Measurements from ENCODE around the gene C2CD4C.
A peak's percentile ranks its signal among the peaks of the same experiment; 100 is the strongest.

The C2CD4C gene

DNA sequence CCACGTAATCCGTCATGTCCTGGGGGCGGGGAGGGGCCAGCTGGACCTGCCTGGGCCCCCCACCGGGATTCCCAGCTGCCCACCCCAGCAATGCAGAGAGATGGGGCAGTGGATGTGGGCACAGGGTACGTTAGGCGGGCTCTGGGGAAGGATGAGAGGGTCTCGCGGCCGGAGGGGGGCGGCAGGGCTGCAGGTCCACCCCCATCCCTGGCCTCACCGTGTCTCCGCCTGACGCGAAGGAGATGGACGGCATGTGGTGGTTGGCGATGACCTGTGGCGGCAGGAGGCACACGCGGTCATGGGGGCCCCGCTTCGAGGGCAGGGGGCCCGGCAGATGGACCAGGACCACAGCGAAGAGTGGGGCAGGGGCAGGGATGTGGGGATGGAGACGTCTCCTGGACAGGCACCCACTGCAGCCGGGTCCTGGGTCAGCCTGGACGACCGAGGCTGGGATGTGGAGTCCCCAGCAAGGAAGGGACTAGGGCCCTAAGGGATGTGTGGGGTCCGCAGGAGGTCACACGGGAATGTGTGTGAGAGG, 27.5 kb upstream of the C2CD4C start:
- Histone ChIP-seq H2AK5ac (ENCODE audit: low read length) (no peak overlapping the region), H3K23ac (ENCODE audit: low read length) (no peak overlapping the region), H2BK5ac (ENCODE audit: low read length) (no peak overlapping the region), H3K56ac (ENCODE audit: low read length) (no peak overlapping the region), H4K8ac (ENCODE audit: low read depth, low read length) (no peak overlapping the region), H3K18ac (ENCODE audit: low read length) (no peak overlapping the region), H2BK15ac (replicated peaks; ENCODE audit: low read depth) (no peak overlapping the region), H3K36me3 (ENCODE audit: control insufficient read depth, insufficient read depth, low read length) (no peaks in the 10 kb centered on the region), H3K79me2 (ENCODE audit: control insufficient read depth, insufficient read depth, low read length) (no peaks in the 10 kb centered on the region), H3K4ac (ENCODE audit: low read depth, low read length) (no peak overlapping the region), H3K9ac (ENCODE audit: low read length) (no peak overlapping the region), H3K4me1 (ENCODE audit: control insufficient read depth, low read depth, low read length) (no peaks in the 10 kb centered on the region), H3K4me2 (ENCODE audit: low read length) (no peak overlapping the region), H3K79me1 (ENCODE audit: low read length) (no peaks in the 10 kb centered on the region), H3K27ac (ENCODE audit: low read depth, low read length) (no peak overlapping the region), H4K5ac (ENCODE audit: low read length) (no peak overlapping the region), H3K27me3 (ENCODE audit: insufficient read depth, low read length, poor library complexity) (no peaks in the 10 kb centered on the region), H2BK120ac (ENCODE audit: low read depth, low read length) (no peak overlapping the region), H3K4me3 (ENCODE audit: low read length) (no peak overlapping the region)
- DNase-seq, result no peak
- no CpG with 5 or more reads among the region's 29 CpGs for WGBS (ENCODE audit: extremely low coverage, insufficient coverage, low lambda C conversion rate)

DNA sequence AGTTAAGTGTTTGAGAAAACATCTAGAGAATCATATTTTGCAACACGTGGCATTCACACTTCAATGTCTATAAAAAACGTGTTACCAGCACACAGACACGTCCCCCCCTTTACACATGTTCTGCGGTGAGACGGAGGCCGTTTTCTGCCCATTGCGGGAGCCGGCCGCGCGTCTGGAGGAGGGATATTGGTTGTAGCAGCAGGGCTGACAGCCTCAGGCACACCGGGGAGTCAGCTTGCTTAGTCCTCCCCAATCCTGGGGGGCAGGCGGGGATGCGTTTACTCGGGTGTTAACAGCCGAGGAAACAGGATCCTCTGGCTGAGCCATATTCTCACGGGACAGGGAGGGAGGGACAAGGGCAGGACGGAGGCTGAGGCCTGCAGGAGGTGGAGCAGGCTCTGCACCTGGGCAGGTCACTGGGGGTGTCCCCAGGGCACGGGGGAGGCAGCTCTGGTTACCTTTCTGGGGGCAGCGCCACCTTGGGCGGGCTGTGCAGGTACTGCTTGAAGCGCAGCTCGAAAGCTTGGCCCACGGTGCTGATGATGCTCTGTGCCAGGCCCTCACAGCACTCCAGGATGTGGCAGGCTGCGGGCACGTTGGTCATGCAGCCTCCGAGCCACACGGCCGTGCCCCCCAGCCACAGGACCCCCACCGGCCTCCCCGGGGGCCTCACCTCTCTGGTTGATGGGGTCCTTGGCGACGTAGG, 26.9 kb upstream of the C2CD4C start:
- no peak overlapping the region for H4K5ac ChIP-seq (ENCODE audit: low read length)
- no peak overlapping the region for H3K56ac ChIP-seq (ENCODE audit: low read length)
- H2BK5ac ChIP-seq (ENCODE audit: low read length), result no peak overlapping the region
- no peak overlapping the region for H3K18ac ChIP-seq (ENCODE audit: low read length)
- no peaks in the 10 kb centered on the region for H3K27me3 ChIP-seq (ENCODE audit: insufficient read depth, low read length, poor library complexity)
- H3K4me2 ChIP-seq (ENCODE audit: low read length), result no peak overlapping the region
- no peak overlapping the region for H4K8ac ChIP-seq (ENCODE audit: low read depth, low read length)
- H2BK15ac ChIP-seq (replicated peaks; ENCODE audit: low read depth), result no peak overlapping the region
- no peak overlapping the region for H3K4me3 ChIP-seq (ENCODE audit: low read length)
- H3K23ac ChIP-seq (ENCODE audit: low read length), result no peak overlapping the region
- no peaks in the 10 kb centered on the region for H3K36me3 ChIP-seq (ENCODE audit: control insufficient read depth, insufficient read depth, low read length)
- H3K9ac ChIP-seq (ENCODE audit: low read length), result no peak overlapping the region
- WGBS (ENCODE audit: extremely low coverage, insufficient coverage, low lambda C conversion rate), result no CpG with 5 or more reads among the region's 33 CpGs
- no peak for DNase-seq
- H3K4me1 ChIP-seq (ENCODE audit: control insufficient read depth, low read depth, low read length), result no peaks in the 10 kb centered on the region
- H2BK120ac ChIP-seq (ENCODE audit: low read depth, low read length), result no peak overlapping the region
- H3K79me1 ChIP-seq (ENCODE audit: low read length), result no peaks in the 10 kb centered on the region
- H3K27ac ChIP-seq (ENCODE audit: low read depth, low read length), result no peak overlapping the region
- H3K79me2 ChIP-seq (ENCODE audit: control insufficient read depth, insufficient read depth, low read length), result no peaks in the 10 kb centered on the region
- H2AK5ac ChIP-seq (ENCODE audit: low read length), result no peak overlapping the region
- H3K4ac ChIP-seq (ENCODE audit: low read depth, low read length), result no peak overlapping the region

DNA sequence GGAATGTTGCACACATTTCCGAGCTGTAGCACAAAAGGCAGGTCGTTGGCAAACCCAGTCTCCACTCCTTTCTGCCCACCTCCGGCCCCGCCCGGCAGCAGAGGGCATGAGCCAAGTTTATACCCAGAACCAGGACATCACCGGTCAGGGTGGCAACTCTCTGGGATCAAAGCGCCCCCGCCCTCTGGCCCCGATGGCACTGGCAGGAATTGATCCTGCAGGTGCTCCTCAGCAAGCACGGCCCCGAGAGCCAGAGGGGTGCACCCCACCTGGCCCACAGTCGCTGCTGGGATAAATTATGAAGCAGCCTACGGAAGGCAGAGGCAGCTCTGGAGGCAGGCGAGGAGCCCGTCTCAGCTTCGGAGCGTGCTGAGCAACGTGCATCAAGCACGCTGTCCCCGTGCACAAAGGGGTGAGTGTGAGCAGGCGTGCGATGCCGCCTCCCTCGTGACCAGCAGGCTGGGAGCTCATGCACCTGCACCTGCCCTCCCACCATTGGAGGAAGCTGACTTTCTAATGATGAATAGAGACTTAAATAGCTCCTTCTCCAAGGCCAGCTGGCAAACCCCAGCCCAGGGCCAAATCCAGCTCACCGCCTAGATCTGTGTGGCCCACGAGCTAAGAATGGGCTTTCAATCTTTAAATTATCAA, 26.2 kb upstream of the C2CD4C start:
- H2BK5ac ChIP-seq (ENCODE audit: low read length), result no peak overlapping the region
- H2AK5ac ChIP-seq (ENCODE audit: low read length), result no peak overlapping the region
- no peak overlapping the region for H3K4me2 ChIP-seq (ENCODE audit: low read length)
- no peak overlapping the region for H4K5ac ChIP-seq (ENCODE audit: low read length)
- H3K4ac ChIP-seq (ENCODE audit: low read depth, low read length), result no peak overlapping the region
- H3K27me3 ChIP-seq (ENCODE audit: insufficient read depth, low read length, poor library complexity), result no peaks in the 10 kb centered on the region
- no peaks in the 10 kb centered on the region for H3K4me1 ChIP-seq (ENCODE audit: control insufficient read depth, low read depth, low read length)
- no CpG with 5 or more reads among the region's 26 CpGs for WGBS (ENCODE audit: extremely low coverage, insufficient coverage, low lambda C conversion rate)
- no peak overlapping the region for H3K27ac ChIP-seq (ENCODE audit: low read depth, low read length)
- DNase-seq, result no peak
- no peak overlapping the region for H3K9ac ChIP-seq (ENCODE audit: low read length)
- H3K23ac ChIP-seq (ENCODE audit: low read length), result no peak overlapping the region
- H4K8ac ChIP-seq (ENCODE audit: low read depth, low read length), result no peak overlapping the region
- no peak overlapping the region for H3K18ac ChIP-seq (ENCODE audit: low read length)
- H2BK120ac ChIP-seq (ENCODE audit: low read depth, low read length), result no peak overlapping the region
- H2BK15ac ChIP-seq (replicated peaks; ENCODE audit: low read depth), result no peak overlapping the region
- no peak overlapping the region for H3K56ac ChIP-seq (ENCODE audit: low read length)
- H3K79me1 ChIP-seq (ENCODE audit: low read length), result no peaks in the 10 kb centered on the region
- H3K4me3 ChIP-seq (ENCODE audit: low read length), result no peak overlapping the region
- H3K36me3 ChIP-seq (ENCODE audit: control insufficient read depth, insufficient read depth, low read length), result no peaks in the 10 kb centered on the region
- no peaks in the 10 kb centered on the region for H3K79me2 ChIP-seq (ENCODE audit: control insufficient read depth, insufficient read depth, low read length)

- DNase-seq, result peak; percentile 11
- Histone ChIP-seq H3K79me2 (ENCODE audit: control insufficient read depth, insufficient read depth, low read length) (no peaks in the 10 kb centered on the region), H3K36me3 (ENCODE audit: control insufficient read depth, insufficient read depth, low read length) (no peaks in the 10 kb centered on the region), H2BK15ac (replicated peaks; ENCODE audit: low read depth) (no peak overlapping the region), H3K4ac (ENCODE audit: low read depth, low read length) (no peak overlapping the region), H3K4me3 (ENCODE audit: low read length) (no peak overlapping the region), H2AK5ac (ENCODE audit: low read length) (no peak overlapping the region), H2BK120ac (ENCODE audit: low read depth, low read length) (no peak overlapping the region), H3K18ac (ENCODE audit: low read length) (no peak overlapping the region), H3K9ac (ENCODE audit: low read length) (no peak overlapping the region), H4K8ac (ENCODE audit: low read depth, low read length) (no peak overlapping the region), H4K5ac (ENCODE audit: low read length) (no peak overlapping the region), H3K27ac (ENCODE audit: low read depth, low read length) (no peak overlapping the region), H3K23ac (ENCODE audit: low read length) (no peak overlapping the region), H3K79me1 (ENCODE audit: low read length) (no peaks in the 10 kb centered on the region), H3K4me2 (ENCODE audit: low read length) (no peak overlapping the region), H2BK5ac (ENCODE audit: low read length) (no peak overlapping the region), H3K4me1 (ENCODE audit: control insufficient read depth, low read depth, low read length) (no peaks in the 10 kb centered on the region), H3K56ac (ENCODE audit: low read length) (no peak overlapping the region), H3K27me3 (ENCODE audit: insufficient read depth, low read length, poor library complexity) (no peaks in the 10 kb centered on the region)
- no CpG with 5 or more reads among the region's 22 CpGs for WGBS (ENCODE audit: extremely low coverage, insufficient coverage, low lambda C conversion rate)
Measured at GRCh38 chr19:434152-434960, 25.4 kb upstream of the C2CD4C start.

DNA sequence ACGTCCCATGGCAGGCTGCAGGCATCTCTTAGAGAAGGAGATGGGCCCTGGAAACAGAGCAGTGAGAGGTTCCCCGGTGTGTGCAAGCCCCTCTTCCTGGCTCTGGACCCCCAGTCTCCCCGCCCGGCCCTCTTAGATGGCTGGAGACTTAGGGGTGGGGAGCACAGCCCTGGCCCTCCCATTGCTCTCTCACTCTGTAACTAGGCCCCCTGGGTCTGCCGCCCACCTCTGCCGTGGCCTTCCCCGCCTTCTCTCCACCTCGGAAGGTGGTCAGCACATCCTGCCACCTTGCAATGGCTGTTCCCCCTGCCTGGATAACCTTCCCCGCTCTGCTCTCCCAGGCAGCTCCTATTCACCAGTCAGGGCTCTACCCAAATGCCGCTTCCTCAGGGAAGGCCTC, 21.8 kb upstream of the C2CD4C start:
- DNase-seq, result no peak
- no peak overlapping the region for H2AK5ac ChIP-seq (ENCODE audit: low read length)
- H3K9ac ChIP-seq (ENCODE audit: low read length), result no peak overlapping the region
- H3K79me2 ChIP-seq (ENCODE audit: control insufficient read depth, insufficient read depth, low read length), result no peaks in the 10 kb centered on the region
- WGBS (ENCODE audit: extremely low coverage, insufficient coverage, low lambda C conversion rate), result no CpG with 5 or more reads among the region's 10 CpGs
- H2BK120ac ChIP-seq (ENCODE audit: low read depth, low read length), result no peak overlapping the region
- no peak overlapping the region for H3K23ac ChIP-seq (ENCODE audit: low read length)
- no peak overlapping the region for H2BK5ac ChIP-seq (ENCODE audit: low read length)
- no peaks in the 10 kb centered on the region for H3K79me1 ChIP-seq (ENCODE audit: low read length)
- H3K18ac ChIP-seq (ENCODE audit: low read length), result no peak overlapping the region
- H3K4me2 ChIP-seq (ENCODE audit: low read length), result no peak overlapping the region
- no peaks in the 10 kb centered on the region for H3K36me3 ChIP-seq (ENCODE audit: control insufficient read depth, insufficient read depth, low read length)
- H3K27ac ChIP-seq (ENCODE audit: low read depth, low read length), result no peak overlapping the region
- H3K4me3 ChIP-seq (ENCODE audit: low read length), result no peak overlapping the region
- H3K27me3 ChIP-seq (ENCODE audit: insufficient read depth, low read length, poor library complexity), result no peaks in the 10 kb centered on the region
- no peak overlapping the region for H4K5ac ChIP-seq (ENCODE audit: low read length)
- H3K56ac ChIP-seq (ENCODE audit: low read length), result no peak overlapping the region
- no peak overlapping the region for H2BK15ac ChIP-seq (replicated peaks; ENCODE audit: low read depth)
- no peak overlapping the region for H3K4ac ChIP-seq (ENCODE audit: low read depth, low read length)
- H3K4me1 ChIP-seq (ENCODE audit: control insufficient read depth, low read depth, low read length), result no peaks in the 10 kb centered on the region
- no peak overlapping the region for H4K8ac ChIP-seq (ENCODE audit: low read depth, low read length)
